Posterior cingulate gyrus (tissue), 11 donors: ENCODE data around the gene CFAP20DC.
"Not testable (repeated sequence)": the region's sequence is repeated elsewhere in the genome, so short reads cannot be mapped to it uniquely, and the experiment has no call there.

Experiments used
- DNase-seq, 10 donors: peaks; one replicate each; pipeline versions ENCODE4 v3.0.0 to v3.0.0-alpha.2; 2020 to 2021; ENCODE audit warnings: mixed read lengths in 3 of 10
- intact Hi-C: fragments of 100-400 bp; cut with DNase I; formaldehyde crosslinking; loops from one replicate; pipeline ENCODE4 v1.15.1; 2023

CFAP20DC gene

GRCh38 chr3:58824777-58825176 lies 225.0 kb downstream of the CFAP20DC start:
- intact Hi-C loops, result no loop called here

GRCh38 chr3:58824285-58824684 lies 225.5 kb downstream of the CFAP20DC start:
- intact Hi-C loops, result no loop called here
- DNase-seq, result peak; percentile 42 to 94 (median 73)

More at GRCh38 chr3:58824777-58825176, 225.0 kb downstream of the CFAP20DC start:
- DNase-seq, result no peak

GRCh38 chr3:58806551-58807244 lies 243.1 kb downstream of the CFAP20DC start:
- intact Hi-C loops, result not testable (repeated sequence)
- peak in 2 of 10 donors; percentile 46 to 55 for DNase-seq

GRCh38 chr3:58804914-58805313 lies 244.9 kb downstream of the CFAP20DC start:
- no peak for DNase-seq
- intact Hi-C loops, result no loop called here

- DNase-seq, result no peak
- intact Hi-C loops, result no loop called here
Measured at GRCh38 chr3:58801541-58801940, 248.3 kb downstream of the CFAP20DC start.

GRCh38 chr3:58800940-58801339 lies 248.9 kb downstream of the CFAP20DC start:
- intact Hi-C loops, result no loop called here

GRCh38 chr3:58800032-58800431 lies 249.8 kb downstream of the CFAP20DC start:
- no peak for DNase-seq
- intact Hi-C loops, result no loop called here

More at GRCh38 chr3:58800940-58801339, 248.9 kb downstream of the CFAP20DC start:
- DNase-seq, result no peak

GRCh38 chr3:58799271-58799670 lies 250.6 kb downstream of the CFAP20DC start:
- intact Hi-C loops, result no loop called here
- no peak for DNase-seq

- no peak for DNase-seq
- intact Hi-C loops, result no loop called here
Measured at GRCh38 chr3:58798312-58798711, 251.5 kb downstream of the CFAP20DC start.

- intact Hi-C loops, result no loop called here
- DNase-seq, result no peak
Measured at GRCh38 chr3:58794750-58795149, 255.1 kb downstream of the CFAP20DC start.

GRCh38 chr3:58793938-58794337 lies 255.9 kb downstream of the CFAP20DC start:
- no peak for DNase-seq
- intact Hi-C loops, result no loop called here

- intact Hi-C loops, result no loop called here
- DNase-seq, result no peak
Measured at GRCh38 chr3:58792921-58793451, 256.8 kb downstream of the CFAP20DC start.

- intact Hi-C loops, result no loop called here
- no peak for DNase-seq
Measured at GRCh38 chr3:58789385-58789784, 260.4 kb downstream of the CFAP20DC start.

- intact Hi-C loops, result no loop called here
- no peak for DNase-seq
Measured at GRCh38 chr3:58784888-58785287, 264.9 kb downstream of the CFAP20DC start.

- DNase-seq, result no peak
- intact Hi-C loops, result no loop called here
Measured at GRCh38 chr3:58784425-58784824, 265.4 kb downstream of the CFAP20DC start.

- DNase-seq, result no peak
Measured at GRCh38 chr3:58783845-58784244, 266.0 kb downstream of the CFAP20DC start.

GRCh38 chr3:58779934-58780333 lies 269.9 kb downstream of the CFAP20DC start:
- no peak for DNase-seq
- intact Hi-C loops, result no loop called here

More at GRCh38 chr3:58783845-58784244, 266.0 kb downstream of the CFAP20DC start:
- intact Hi-C loops, result no loop called here

GRCh38 chr3:58776231-58776630 lies 273.6 kb downstream of the CFAP20DC start:
- intact Hi-C loops, result no loop called here
- DNase-seq, result no peak

GRCh38 chr3:58772462-58772861 lies 277.4 kb downstream of the CFAP20DC start:
- no peak for DNase-seq
- intact Hi-C loops, result no loop called here

- intact Hi-C loops, result no loop called here
- no peak for DNase-seq
Measured at GRCh38 chr3:58769065-58769464, 280.8 kb downstream of the CFAP20DC start.

- DNase-seq, result no peak
- intact Hi-C loops, result no loop called here
Measured at GRCh38 chr3:58766587-58767282, 283.1 kb downstream of the CFAP20DC start.

GRCh38 chr3:58755150-58755549 lies 294.7 kb downstream of the CFAP20DC start:
- intact Hi-C loops, result no loop called here
- DNase-seq, result no peak
